Limb (tissue), 2 donors: Measurements from ENCODE around the gene GLUD1.
A peak's percentile ranks its signal among the peaks of the same experiment; 100 is the strongest.
"Not testable (repeated sequence)": the region's sequence is repeated elsewhere in the genome, so short reads cannot be mapped to it uniquely, and the experiment has no call there.

Experiments
- DNase-seq, 2 donors: peaks; one replicate each; pipeline ENCODE4 v3.0.0-alpha.2; 2016; ENCODE audit errors: extremely low spot score in 2 of 2

Gene GLUD1

DNA sequence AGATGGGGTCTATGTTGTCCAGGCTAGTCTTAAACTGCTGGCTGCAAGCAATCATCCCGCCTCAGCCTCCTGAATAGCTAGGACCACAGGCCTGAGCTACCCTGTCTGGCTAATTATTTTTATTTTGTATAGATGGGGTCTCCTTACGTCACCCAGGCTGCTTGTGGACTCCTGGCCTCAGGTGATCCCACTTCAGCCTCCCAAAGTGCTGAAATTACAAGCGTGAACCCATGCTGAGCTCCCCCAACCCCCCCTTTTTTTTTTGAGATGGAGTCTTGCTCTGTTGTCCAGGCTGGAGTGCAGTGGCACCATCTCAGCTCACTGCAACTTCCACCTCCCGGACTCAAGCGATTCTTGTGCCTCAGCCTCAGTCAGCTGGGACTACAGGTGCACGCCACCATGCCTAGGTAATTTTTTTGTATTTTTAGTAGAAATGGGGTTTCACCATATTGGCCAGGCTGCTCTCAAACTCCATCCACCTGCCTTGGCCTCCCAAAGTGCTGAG is 49.2 kb downstream of the GLUD1 start:
- DNase-seq = no peak

DNA sequence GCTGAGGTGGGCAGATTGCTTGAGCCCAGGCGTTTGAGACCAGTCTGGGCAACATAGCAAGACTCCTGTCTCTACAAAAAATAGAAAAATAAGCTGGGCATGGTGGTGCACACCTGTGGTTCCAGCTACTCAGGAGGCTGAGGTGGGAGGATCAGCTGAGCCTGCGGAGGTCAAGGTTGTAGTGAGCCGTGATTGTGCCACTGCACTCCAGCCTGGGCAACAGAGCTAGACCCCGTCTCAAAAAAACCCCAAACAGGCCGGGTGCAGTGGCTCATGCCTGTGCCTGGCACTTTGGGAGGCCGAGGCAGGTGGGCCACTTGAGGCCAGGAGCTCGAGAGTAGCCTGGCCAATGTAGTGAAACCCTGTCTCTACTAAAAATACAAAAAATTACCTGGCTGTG is 51.1 kb downstream of the GLUD1 start:
- DNase-seq = not testable (repeated sequence)

DNA sequence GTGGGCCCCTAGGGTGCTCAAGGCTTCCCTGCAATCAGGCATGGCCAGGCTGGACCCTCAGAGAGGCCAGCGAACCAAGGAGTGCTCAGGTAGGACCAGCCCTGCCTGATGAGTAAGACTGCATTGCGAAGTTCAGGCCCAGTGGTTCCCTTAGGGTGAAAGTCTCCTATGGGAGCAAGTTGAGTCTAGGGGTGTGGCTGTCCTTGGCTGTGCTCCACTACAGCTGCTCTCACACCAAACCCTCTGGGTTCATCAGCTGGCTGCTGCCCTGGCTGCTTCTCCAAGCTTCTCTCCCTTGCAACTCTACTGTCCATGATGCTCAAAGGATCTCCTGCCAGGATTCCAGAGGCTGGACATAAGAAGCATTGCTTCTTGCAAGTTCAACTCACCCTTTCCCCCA is 55.9 kb downstream of the GLUD1 start:
- no peak for DNase-seq

DNA sequence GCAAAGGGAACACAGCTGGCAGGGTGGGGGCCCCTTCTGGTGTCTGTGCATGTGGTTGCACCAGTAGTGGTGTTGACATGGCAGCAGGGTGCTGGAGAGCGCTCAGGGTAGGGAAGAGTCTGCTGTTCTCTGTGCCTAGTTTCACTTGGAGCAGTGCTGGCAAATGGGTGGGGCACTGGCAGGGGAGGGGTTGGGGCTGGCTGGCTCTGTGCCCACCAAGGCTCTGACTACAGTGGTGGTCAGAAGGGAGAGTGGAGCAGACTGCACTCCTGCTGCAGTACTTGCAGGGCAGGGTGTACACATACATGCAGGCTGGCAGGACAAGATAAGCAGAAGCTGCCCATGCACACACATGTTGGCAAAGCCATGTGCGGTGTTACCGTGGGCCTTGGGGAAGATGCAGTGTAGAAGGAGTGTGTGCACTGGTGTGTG is 56.3 kb downstream of the GLUD1 start:
- no peak for DNase-seq

DNA sequence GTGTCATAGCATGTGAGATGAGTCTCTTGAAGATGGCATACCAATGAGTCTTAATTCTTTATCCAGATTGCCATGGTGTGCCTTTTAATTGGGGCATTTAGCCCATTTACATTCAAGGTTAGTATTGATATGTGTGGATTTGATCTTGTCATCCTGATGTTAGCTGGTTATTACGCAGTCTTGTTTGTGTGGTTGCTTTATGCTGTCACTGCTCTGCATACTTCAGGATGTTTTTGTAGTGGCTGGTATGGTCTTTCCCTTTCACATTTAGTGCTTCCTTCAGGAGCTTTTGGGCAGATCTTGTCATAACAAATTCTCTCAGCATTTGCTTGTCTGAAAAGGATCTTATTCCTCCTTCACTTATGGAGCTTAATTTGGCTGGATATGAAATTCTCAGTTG is 58.0 kb downstream of the GLUD1 start:
- no peak for DNase-seq

DNA sequence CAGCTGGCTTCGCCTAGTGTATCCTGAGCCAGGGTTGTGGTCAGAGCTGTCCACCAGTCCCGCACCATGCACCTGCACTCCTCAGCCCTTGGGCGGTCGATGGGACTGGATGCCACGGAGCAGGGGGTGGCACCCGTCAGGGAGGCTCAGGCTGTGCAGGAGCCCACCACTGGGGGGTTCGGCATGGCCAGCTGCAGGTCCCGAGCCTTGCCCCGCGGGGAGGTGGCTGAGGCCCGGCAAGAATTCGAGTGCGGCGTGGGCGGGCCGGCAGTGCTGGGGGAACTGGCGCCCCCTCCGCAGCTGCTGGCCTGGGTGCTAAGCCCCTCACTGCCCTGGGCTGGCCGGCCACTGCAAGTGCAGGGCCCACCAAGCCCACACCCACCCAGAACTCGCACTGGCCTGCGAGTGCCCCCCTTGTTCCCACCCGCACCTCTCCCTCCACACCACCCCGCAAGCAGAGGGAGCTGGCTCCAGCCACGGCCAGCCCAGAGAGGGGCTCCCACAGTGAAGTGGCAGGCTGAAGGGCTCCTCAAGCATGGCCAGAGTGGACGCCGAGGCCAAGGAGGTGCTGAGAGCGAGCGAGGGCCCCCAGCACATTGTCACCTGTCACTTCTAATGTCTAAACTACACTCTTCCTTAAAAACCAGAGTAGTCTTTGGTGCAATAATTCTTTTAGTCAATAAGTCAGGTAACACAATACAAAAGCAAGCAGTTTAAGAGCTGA is 63.6 kb downstream of the GLUD1 start:
- DNase-seq = no peak

DNA sequence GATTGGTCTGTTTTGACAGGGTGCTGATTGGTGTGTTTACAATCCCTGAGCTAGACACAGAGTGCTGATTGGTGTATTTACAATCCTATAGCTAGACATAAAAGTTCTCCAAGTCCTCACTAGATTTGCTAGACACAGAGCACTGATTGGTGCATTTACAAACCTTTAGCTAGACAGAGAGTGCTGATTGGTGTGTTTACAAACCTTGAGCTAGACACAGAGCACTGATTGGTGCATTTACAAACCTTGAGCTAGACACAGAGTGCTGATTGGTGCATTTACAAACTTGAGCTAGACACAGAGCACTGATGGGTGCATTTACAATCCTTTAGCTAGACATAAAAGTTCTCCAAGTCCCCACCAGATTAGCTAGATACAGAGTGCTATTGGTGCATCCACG is 64.2 kb downstream of the GLUD1 start:
- not testable (repeated sequence) for DNase-seq

DNA sequence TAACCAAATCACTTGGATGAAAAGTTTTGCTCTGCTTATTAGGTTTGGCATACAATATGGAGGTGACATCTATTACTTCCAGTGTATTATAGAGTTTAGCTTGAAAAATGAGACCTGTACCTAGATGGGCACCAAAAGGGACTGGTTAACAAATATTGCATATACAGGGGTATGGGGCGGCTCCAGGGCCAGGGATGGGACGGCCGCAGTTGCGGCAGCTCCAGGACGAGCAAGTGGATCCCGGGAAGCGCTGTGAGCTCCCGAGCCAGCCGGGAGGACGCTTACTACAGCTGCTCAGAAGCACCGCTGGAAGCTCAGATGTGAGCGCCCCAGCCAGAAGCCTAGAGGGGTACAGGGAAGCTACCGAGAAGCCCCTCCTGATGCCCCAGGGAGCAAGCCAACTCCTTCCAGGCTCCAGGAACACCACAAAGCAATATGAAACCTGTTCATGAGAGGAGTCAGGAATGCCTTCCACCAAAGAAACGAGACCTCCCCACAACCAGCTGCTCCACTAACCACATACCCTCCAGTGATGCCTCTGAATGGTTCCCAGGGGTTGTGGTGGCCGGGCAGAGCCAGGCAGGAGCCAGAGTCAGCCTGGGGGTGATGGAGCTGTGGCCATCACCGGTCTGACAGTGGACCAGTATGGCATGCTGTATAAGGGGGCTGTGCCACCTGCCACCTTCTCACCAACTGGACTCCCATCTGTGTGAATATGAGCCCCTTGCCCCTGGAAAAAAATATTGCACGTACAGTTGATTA is 67.7 kb downstream of the GLUD1 start:
- not testable (repeated sequence) for DNase-seq

DNA sequence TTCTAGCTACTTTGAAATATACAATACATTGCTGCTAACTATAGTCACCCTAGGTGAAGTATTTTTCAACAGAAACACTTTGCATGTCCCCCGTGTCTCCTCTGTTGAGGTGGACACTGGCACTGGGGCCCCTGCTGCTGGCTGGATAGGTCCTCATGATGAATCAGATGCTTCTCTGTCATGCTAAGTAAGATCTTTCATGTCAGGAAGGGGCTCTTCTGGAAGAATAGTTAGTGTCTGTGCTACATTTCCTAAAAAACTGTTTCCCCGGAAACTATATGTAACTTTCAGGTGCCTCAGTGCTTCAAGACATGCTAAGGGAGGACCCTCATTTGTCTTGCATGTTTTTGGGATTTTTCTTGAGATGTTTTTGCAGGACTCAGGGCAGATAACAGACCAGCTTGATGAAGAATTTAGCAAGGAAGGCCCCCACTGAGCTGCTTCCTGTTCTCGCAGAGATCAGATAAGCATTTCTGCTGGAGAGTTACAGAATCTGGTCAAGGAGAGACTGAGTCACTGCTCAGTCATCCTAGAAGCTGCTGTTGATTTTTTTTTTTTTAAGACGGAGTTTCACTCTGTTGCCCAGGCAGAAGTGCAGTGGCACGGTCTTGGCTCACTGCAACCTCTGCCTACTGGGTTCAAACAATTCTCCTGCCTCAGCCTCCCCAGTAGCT is 69.2 kb downstream of the GLUD1 start:
- DNase-seq = not testable (repeated sequence)

DNA sequence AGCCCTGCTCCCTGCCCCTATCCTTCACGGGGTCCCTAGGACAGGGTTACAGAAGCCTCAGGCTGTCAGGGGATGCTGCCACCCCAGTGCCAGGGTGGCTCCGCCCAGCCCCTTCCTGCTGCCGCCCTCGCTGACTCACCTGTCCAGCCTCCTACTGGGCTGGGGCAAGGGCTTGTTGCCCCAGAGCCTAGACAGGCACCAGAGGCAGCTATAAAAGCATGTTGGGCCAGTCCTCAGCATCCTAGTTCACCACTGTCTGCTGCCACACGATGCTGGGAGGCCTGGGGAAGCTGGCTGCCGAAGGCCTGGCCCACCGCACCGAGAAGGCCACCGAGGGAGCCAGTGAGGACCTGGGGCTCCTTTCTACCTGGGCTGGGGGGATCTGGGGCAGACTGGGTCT is 74.6 kb downstream of the GLUD1 start, which contains the start of gene FAM25A:
FAM25A (plus strand) TSS at position 239 of the 400 bp plus-strand sequence; CDS start at position 270, 31 bp downstream.
- DNase-seq = not testable (repeated sequence)

DNA sequence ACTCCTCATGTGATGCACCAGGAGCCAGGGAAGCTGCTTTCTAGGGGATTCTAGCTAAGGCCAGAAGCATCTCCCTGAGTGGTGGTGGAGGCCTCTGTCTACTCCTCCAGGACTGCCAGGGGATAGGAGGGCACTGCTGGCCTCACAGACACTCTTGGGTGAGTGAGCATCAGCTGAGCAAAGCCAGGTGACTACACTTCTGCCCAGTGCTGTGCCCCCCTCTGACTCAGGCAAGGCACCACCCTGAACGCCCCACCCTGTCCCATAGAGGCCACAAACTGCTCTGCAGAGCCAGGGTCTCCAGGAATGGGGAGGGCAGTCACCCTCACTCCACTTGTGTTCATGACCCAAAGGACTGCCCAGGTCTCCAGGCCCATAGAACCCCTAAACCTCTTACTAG is 75.1 kb downstream of the GLUD1 start:
- not testable (repeated sequence) for DNase-seq

DNA sequence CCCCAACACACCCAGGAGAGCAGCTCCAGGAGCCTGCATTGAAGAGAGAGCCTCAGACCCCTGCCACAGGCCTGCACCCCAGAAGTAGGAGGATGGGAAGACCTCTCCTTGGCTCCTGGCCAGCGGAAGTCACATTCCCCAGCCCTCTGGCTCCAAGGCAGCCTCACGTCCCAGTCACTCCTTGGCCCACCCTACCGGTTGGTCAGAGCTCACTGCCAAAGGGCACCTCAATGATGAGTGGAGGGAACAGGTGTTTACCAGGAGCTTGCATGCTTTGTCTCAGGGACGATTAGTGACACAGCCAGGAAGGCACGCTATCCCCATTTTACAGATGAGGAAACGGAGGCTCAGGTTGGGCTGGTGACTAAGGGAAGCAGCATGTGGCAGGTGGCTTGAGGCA is 75.6 kb downstream of the GLUD1 start:
- DNase-seq = not testable (repeated sequence)

DNA sequence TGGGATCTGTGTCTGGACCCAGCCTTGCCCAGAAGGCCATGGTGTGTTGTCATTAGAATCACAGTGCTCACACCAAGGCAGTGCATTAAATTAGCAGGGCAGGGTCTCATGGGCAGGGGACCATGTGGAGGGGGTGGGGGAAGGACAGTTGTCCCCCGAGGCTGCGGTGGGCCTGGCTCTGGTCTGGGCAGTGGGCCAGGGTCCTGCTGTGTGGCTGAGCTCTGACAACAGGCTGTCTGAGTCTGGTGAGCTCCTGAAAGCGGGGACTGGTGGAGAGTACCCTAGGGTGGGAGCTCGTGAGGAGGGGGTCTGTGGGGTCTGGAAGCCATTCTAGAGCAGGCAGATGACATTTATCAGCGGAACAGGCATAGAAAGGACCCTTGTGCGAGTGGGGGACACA is 76.5 kb downstream of the GLUD1 start:
- DNase-seq = peak in 1 of 2 donors; percentile 38

DNA sequence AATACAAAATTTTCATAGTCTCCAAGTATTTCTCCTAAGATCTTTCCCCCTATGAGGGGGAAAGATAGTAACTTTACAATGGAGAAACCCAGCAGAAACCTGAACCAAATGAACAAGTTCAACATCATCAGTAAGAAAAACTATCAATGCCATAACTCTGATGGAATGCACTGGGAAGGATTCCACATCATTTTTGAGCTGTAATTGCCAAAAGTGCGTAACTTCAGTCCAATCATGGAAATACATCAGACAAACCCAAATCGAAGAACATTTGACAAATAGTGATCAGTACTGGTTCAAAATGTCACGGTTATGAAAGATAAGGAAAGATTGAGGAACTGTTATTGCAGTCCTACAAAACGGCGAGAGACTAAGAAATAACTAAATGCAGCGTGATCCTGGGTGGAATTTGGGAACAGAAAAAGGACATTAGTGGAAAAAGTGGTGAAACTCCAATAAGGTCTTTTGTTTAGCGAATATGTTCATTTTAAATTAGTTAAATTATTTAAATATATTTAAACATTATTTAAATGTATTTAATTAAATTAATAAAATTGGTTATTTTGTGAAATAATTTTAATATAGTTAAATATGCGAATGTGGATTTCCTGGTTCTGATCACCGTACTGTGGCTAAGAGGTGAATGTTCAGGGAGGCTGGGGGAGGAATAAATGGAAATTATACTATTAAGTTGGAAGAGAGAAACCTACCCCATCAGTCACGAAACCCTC is 79.5 kb downstream of the GLUD1 start:
- DNase-seq = not testable (repeated sequence)

DNA sequence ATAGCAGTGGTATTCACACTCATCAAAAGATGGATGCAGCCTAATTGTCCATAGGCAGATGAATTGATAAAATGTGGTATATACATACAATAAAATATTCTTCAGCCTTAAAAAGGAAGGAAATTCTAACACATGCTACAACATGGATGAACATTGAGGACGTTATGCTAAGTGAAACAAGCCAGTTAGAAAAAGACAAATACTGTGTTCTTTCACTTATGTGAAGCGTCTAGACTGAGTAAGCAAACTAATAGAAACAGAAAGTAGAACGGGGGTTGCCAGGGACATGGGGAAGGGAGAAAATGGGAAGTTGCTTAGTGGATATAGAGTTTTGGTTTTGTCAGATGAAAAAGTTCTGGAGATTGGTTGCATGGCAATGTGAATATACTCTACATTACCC is 81.1 kb downstream of the GLUD1 start:
- not testable (repeated sequence) for DNase-seq

DNA sequence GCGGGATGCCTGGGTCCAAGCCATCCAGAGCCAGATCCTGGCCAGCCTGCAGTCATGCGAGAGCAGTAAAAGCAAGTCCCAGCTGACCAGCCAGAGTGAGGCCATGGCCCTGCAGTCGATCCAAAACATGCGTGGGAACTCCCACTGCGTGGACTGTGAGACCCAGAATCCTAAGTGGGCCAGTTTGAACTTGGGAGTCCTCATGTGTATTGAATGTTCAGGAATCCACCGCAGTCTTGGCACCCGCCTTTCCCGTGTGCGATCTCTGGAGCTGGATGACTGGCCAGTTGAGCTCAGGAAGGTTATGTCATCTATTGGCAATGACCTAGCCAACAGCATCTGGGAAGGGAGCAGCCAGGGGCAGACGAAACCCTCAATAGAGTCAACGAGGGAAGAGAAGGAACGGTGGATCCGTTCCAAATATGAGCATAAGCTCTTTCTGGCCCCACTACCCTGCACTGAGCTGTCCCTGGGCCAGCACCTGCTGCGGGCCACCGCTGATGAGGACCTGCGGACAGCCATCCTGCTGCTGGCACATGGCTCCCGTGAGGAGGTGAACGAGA is 85.4 kb downstream of the GLUD1 start:
- DNase-seq = not testable (repeated sequence)

DNA sequence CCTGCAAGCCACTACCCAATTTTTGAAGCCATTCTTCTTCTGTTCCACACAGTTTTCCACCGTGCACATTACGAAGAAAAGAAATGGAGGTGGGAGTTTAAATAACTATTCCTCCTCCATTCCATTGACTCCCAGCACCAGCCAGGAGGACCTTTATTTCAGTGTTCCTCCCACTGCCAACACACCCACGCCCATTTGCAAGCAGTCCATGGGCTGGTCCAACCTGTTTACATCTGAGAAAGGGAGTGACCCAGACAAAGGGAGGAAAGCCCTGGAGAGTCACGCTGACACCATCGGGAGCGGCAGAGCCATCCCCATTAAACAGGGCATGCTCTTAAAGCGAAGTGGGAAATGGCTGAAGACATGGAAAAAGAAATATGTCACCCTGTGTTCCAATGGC is 86.3 kb downstream of the GLUD1 start:
- DNase-seq = not testable (repeated sequence)

DNA sequence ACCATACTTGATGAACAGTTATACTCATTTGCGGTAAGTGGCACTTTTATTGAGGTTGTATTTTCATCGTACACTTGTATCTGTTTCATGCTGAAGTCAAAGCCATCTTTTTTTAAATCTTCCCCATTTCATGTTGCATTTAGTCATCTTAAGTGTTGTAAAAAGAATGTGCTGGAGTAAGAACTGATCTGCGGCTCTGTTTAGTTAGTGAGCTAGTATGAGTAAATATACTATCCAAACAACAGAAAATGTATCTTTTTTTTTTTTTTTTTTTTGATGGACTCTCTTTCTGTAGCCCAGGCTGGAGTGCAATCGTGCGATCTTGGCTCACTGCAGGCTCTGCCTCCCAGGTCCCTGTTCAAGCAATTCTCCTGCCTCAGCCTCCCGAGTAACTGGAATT is 87.0 kb downstream of the GLUD1 start:
- not testable (repeated sequence) for DNase-seq

DNA sequence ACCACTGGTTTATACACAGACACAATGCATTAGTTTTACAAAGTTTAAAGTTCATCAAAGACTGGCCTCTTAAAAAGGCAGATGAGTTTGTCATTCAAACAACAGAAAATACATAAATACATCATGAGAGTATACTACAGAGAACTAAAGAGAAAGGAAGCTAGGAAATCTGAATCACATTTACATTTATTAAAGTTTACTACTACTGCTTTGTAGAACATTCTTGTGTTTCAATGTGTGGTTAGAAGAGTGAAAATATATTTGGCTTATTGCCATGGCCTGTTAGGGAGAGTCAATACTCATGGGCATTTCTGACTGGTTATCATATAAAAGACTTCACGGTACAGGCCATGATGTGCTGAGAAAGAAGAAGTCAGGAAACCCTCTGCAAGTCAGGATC is 87.5 kb downstream of the GLUD1 start:
- not testable (repeated sequence) for DNase-seq

DNA sequence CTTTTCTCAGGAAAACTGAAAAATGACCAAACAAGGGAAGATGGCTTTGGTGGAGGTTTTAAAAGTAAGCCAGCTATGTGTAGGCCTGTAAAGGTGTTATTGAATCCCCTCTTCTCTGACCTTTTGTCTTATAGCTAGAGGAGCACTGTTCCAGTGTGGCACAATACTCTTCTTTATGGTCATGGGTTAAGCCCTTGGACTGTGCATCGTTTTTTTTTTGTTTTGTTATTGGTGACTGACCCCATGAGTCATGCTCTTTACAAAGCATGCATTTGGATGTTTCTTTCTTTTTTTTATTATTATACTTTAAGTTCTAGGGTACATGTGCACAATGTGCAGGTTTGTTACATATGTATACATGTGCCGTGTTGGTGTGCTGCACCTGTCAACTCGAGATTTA is 94.2 kb downstream of the GLUD1 start:
- no peak for DNase-seq
